ENCODE data around the gene ATG9B.

The ATG9B gene

DNA sequence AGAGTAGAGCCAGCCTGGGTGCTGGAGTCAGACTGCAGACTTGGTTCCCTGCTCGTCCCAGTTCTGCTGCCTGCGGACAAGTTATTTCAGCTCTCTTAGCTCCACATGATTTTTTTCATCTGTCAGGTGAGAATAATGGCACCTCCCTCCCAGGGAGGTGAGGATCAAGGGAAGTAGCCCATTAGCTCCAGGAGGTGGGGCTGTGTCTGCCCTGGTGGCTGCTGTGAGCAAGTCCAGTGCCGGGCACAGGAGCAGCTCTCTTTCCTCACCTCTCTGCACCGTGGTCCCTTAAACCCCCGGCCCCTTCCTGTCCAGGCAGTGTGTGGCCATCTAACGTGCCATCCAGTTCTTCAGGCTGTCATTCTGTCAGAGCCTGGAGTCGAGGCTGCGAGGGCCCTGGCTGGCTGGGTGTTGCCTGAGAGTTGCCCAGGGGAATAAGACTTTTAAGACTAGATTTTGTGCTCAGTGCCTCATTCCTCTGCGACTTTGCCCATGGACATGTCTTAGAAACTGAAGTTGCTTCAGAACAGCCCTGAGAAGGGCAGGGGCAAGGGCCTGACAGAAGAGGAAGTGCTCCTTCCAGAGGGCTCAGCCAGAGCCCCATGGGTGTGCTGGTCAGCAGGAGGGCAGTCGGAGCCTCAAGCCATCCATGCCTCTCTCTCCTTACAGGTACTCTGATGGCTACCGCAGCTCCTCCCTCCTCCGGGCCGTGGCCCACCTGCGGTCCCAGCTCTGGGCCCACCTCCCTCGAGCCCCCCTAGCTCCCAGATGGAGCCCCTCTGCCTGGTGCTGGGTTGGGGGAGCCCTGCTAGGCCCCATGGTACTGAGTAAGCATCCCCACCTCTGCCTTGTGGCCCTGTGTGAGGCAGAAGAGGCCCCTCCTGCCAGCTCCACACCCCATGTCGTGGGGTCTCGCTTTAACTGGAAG is 8.9 kb upstream of the ATG9B start:
- TF ChIP-seq, protein P1, sequence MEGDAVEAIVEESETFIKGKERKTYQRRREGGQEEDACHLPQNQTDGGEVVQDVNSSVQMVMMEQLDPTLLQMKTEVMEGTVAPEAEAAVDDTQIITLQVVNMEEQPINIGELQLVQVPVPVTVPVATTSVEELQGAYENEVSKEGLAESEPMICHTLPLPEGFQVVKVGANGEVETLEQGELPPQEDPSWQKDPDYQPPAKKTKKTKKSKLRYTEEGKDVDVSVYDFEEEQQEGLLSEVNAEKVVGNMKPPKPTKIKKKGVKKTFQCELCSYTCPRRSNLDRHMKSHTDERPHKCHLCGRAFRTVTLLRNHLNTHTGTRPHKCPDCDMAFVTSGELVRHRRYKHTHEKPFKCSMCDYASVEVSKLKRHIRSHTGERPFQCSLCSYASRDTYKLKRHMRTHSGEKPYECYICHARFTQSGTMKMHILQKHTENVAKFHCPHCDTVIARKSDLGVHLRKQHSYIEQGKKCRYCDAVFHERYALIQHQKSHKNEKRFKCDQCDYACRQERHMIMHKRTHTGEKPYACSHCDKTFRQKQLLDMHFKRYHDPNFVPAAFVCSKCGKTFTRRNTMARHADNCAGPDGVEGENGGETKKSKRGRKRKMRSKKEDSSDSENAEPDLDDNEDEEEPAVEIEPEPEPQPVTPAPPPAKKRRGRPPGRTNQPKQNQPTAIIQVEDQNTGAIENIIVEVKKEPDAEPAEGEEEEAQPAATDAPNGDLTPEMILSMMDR (conservative IDR thresholded peaks at IDR 0.05), result 0 out of 2 replicates have a peak, but pooled peaks have one; percentile 9

GRCh38 chr7:151031011-151031410 is 6.7 kb upstream of the ATG9B start:
- TF ChIP-seq, protein P1 (conservative IDR thresholded peaks at IDR 0.05), result no peak
- no peak overlapping the region for H3K27ac ChIP-seq

More for the DNA sequence above, 8.9 kb upstream of the ATG9B start:
- no peak overlapping the region for H3K27ac ChIP-seq

DNA sequence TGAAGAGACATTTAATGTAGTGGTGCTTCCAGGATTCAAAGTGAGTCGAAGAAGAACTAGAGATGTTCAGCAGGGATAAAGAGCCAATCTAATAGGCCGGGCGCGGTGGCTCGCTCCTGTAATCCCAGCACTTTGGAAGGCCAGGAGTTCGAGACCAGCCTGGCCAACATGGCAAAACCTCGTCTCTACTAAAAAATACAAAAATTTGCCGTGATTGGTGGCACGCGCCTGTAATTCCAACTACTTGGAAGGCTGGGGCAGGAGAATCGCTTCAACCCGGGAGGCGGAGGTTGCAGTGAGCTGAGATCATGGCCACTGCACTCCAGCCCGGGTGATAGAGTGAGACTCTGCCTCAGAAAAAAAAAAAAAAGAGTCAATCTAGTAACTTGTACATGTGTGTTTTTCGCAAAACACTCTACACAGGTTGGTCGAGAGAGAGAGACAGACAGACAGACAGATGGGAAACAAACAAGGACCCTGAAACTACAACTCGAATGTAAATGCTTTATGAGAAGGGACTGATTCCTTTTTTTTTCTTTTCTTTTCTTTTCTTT is 4.7 kb upstream of the ATG9B start:
- H3K27ac ChIP-seq, result peak overlapping the region; percentile 80

DNA sequence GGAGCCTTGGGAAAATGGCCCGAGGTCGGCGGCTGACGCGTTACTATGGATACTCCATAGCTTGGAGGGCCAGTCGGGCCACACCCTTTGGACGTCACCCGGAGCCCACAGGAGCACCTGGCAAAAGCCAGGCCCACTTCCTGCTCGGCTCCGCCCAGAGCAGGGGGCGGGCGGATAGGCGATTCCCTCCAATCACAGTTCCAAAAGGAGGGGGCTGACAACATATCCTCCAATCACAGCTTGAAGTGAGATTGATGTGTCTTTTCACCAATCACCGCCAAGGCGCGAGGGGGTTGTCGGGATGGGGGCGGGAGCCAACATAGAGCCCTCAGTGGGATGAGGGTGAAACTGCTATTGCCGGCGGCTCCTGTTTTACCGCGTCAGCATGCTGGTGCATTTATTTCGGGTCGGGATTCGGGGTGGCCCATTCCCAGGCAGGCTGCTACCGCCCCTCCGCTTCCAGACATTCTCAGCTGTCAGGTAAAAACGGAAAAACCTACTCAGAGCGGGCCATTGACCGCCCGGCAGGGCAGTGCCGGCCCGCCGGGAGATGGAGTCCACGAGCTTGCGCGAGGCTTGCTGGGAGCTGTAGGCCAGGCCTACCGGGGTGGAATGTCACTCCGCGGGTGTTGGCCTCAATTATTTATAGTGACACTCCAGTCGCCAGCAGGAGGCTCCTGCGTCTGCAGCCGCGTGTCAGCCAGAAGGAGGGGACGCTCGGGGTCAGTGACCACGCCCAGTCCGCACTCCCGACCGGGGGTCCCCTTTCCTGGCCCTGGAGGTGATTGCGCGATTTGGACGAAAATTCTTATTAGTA is 4.0 kb upstream of the ATG9B start, which contains the start of gene ABCB8:
Gene ABCB8, plus strand, starts transcription at position 320 of the 817 bp plus-strand sequence. Its CDS starts 66 bp downstream, at position 386.
- TF ChIP-seq, protein P1 (conservative IDR thresholded peaks at IDR 0.05), result peak; percentile 79
- H3K27ac ChIP-seq, result peak within 1 kb of the TSS; percentile 80

More for the DNA sequence above, 4.7 kb upstream of the ATG9B start:
- TF ChIP-seq, protein P1 (conservative IDR thresholded peaks at IDR 0.05), result peak; percentile 38; the same call in 1 of the 2 replicates

GRCh38 chr7:151027728-151028130 is 3.4 kb upstream of the ATG9B start:
- peak overlapping the region; percentile 80 for H3K27ac ChIP-seq

GRCh38 chr7:151026771-151027727 is 2.8 kb upstream of the ATG9B start:
- H3K27ac ChIP-seq, result peak overlapping the region; percentile 80

DNA sequence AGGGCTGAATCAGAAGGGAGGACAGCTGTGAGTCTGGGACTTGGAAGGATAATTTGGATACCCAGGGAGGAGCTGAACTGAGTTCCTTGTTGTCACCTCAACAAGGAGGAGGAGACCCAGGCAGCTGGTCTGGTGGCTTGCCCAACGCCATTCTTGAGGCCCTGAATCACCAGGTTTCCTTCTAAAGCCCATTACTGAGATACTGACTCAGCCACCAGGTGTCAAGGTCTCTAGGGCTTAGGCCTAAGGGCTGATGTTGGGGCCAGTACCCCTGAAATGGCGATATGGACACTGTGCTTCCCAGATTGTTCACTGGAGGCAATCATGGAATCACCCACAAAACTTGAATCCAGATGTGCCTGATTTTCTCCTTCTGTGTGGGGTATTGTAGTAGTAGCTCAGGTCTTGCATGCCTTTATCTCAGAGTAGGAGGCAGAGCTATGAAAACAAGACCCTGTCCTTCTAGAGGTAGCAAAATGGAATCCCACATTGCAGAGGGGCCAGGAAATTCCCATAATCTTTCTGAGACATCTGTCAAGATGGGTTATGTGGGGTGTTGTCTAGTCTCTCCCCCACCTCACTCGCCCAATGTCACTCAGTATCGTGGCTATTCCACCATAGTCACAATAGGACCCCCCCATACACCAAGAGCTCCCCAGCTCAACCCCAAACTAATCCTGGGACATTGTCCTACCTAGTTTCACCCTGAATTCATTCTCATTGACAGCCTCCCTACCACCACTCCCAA is 1.8 kb upstream of the ATG9B start:
- H3K27ac ChIP-seq, result no peak overlapping the region
- TF ChIP-seq, protein P1 (conservative IDR thresholded peaks at IDR 0.05), result no peak
